GM13977 (cell line): ENCODE results near the gene HMMR.
A peak's percentile ranks its signal among the peaks of the same experiment; 100 is the strongest.

Experiments
- DNase-seq: peaks from one replicate; pipeline ENCODE4 v3.0.0; 2012; ENCODE audit warnings: low spot score
- CTCF ChIP-seq: IDR thresholded peaks from 2 replicates; pipeline ENCODE4 v1.5.1; 2012; ENCODE audit warnings: mild to moderate bottlenecking, control low read depth; ENCODE audit not compliant: insufficient read depth; ENCODE audit errors: extremely low read depth, missing control alignments
- in situ Hi-C: fragments of 300-500 bp; cut with MboI; formaldehyde crosslinking; loops from one replicate; pipeline ENCODE4 v1.12.0; 2022; ENCODE audit warnings: low sequenced_read_pairs, low pct_unique_long_range_greater_than_20kb, mixed read lengths, inconsistent platforms; ENCODE audit not compliant: unreplicated experiment

HMMR gene

GRCh38 chr5:163505049-163505367 is 44.6 kb downstream of the HMMR start:
- TF ChIP-seq CTCF: no peak
- in situ Hi-C loops: no loop called here
- no peak for DNase-seq

GRCh38 chr5:163505368-163506094 is 45.1 kb downstream of the HMMR start, which contains the start of gene MAT2B:
MAT2B (plus strand) TSS chr5:163505619; CDS start chr5:163505687, 68 bp downstream.
- peak; percentile 73 for TF ChIP-seq CTCF
- in situ Hi-C loops: no loop called here
- peak; percentile 93 for DNase-seq

- TF ChIP-seq CTCF: no peak
- in situ Hi-C loops: no loop called here
- DNase-seq: no peak
These were observed 45.6 kb downstream of the HMMR start for GRCh38 chr5:163506095-163506457.

GRCh38 chr5:163506726-163507125 is 46.3 kb downstream of the HMMR start:
- peak; percentile 32 for DNase-seq
- in situ Hi-C loops: no loop called here
- TF ChIP-seq CTCF: no peak

- in situ Hi-C loops: no loop called here
- no peak for DNase-seq
- TF ChIP-seq CTCF: no peak
These were observed 48.3 kb downstream of the HMMR start for GRCh38 chr5:163508753-163509152.

- no peak for DNase-seq
- TF ChIP-seq CTCF: no peak
- in situ Hi-C loops: no loop called here
These were observed 49.0 kb downstream of the HMMR start for GRCh38 chr5:163509291-163509951.
